GM23338 (cell line): ENCODE results near the gene POGZ. TPM values are rescaled to one million over a fixed set of nuclear protein-coding genes. Genes with fewer than 3 reads are reported as not detected.

Source experiments
- EZH2 ChIP-seq: fragments of 200-600 bp; sonication (generic); IDR thresholded peaks from one replicate; pipeline ENCODE4 v1.8.0; 2017; ENCODE audit warnings: antibody characterized with exemption, mild to moderate bottlenecking, low read depth; ENCODE audit not compliant: unreplicated experiment
- EZH2phosphoT487 ChIP-seq: fragments of 200-600 bp; sonication (generic); IDR thresholded peaks from one replicate; pipeline ENCODE4 v1.8.1; 2018; ENCODE audit warnings: antibody characterized with exemption; ENCODE audit not compliant: unreplicated experiment
- JUNB ChIP-seq: IDR thresholded peaks from one replicate; pipeline ENCODE4 v1.6.1; 2016; ENCODE audit warnings: antibody characterized with exemption; ENCODE audit not compliant: unreplicated experiment
- NANOG ChIP-seq: IDR thresholded peaks from 2 replicates; pipeline ENCODE4 v1.6.1; 2016; ENCODE audit warnings: antibody characterized with exemption, borderline replicate concordance
- REST ChIP-seq: IDR thresholded peaks from one replicate; pipeline ENCODE4 v1.6.1; 2018; ENCODE audit warnings: antibody characterized with exemption; ENCODE audit not compliant: unreplicated experiment
- STAT1 ChIP-seq: IDR thresholded peaks from one replicate; pipeline ENCODE4 v1.6.1; 2016; ENCODE audit warnings: antibody characterized with exemption; ENCODE audit not compliant: unreplicated experiment
- polyA plus RNA-seq: library from polyadenylated mRNA; unstranded; fragments of >200 nt; fragmentation: Nextera tagmentation; extraction: Ambion mirVana; gene quantifications from 2 replicates; pipeline ENCODE4 v1.2.1, GENCODE V29; 2016
- total RNA-seq: library from RNA; depleted of rRNA; stranded (reverse); fragments of >200 nt; shearing (Covaris generic); gene quantifications from 2 replicates; pipeline ENCODE4 v1.2.3, GENCODE V29; 2014
- TF ChIP-seq, protein P1 (sequence below): fragments of 250-450 bp; sonication (Bioruptor Pico); IDR thresholded peaks from 2 replicates; pipeline ENCODE4 v1.5.0; 2020; ENCODE audit warnings: mild to moderate bottlenecking, moderate library complexity

Gene POGZ
- total and polyA plus RNA-seq, 2 experiments from 2014 or later = 47.0 to 72.5 TPM

GRCh38 chr1:151486557-151486956, 27.3 kb upstream of the POGZ start (continued):
- TF ChIP-seq, protein P1, sequence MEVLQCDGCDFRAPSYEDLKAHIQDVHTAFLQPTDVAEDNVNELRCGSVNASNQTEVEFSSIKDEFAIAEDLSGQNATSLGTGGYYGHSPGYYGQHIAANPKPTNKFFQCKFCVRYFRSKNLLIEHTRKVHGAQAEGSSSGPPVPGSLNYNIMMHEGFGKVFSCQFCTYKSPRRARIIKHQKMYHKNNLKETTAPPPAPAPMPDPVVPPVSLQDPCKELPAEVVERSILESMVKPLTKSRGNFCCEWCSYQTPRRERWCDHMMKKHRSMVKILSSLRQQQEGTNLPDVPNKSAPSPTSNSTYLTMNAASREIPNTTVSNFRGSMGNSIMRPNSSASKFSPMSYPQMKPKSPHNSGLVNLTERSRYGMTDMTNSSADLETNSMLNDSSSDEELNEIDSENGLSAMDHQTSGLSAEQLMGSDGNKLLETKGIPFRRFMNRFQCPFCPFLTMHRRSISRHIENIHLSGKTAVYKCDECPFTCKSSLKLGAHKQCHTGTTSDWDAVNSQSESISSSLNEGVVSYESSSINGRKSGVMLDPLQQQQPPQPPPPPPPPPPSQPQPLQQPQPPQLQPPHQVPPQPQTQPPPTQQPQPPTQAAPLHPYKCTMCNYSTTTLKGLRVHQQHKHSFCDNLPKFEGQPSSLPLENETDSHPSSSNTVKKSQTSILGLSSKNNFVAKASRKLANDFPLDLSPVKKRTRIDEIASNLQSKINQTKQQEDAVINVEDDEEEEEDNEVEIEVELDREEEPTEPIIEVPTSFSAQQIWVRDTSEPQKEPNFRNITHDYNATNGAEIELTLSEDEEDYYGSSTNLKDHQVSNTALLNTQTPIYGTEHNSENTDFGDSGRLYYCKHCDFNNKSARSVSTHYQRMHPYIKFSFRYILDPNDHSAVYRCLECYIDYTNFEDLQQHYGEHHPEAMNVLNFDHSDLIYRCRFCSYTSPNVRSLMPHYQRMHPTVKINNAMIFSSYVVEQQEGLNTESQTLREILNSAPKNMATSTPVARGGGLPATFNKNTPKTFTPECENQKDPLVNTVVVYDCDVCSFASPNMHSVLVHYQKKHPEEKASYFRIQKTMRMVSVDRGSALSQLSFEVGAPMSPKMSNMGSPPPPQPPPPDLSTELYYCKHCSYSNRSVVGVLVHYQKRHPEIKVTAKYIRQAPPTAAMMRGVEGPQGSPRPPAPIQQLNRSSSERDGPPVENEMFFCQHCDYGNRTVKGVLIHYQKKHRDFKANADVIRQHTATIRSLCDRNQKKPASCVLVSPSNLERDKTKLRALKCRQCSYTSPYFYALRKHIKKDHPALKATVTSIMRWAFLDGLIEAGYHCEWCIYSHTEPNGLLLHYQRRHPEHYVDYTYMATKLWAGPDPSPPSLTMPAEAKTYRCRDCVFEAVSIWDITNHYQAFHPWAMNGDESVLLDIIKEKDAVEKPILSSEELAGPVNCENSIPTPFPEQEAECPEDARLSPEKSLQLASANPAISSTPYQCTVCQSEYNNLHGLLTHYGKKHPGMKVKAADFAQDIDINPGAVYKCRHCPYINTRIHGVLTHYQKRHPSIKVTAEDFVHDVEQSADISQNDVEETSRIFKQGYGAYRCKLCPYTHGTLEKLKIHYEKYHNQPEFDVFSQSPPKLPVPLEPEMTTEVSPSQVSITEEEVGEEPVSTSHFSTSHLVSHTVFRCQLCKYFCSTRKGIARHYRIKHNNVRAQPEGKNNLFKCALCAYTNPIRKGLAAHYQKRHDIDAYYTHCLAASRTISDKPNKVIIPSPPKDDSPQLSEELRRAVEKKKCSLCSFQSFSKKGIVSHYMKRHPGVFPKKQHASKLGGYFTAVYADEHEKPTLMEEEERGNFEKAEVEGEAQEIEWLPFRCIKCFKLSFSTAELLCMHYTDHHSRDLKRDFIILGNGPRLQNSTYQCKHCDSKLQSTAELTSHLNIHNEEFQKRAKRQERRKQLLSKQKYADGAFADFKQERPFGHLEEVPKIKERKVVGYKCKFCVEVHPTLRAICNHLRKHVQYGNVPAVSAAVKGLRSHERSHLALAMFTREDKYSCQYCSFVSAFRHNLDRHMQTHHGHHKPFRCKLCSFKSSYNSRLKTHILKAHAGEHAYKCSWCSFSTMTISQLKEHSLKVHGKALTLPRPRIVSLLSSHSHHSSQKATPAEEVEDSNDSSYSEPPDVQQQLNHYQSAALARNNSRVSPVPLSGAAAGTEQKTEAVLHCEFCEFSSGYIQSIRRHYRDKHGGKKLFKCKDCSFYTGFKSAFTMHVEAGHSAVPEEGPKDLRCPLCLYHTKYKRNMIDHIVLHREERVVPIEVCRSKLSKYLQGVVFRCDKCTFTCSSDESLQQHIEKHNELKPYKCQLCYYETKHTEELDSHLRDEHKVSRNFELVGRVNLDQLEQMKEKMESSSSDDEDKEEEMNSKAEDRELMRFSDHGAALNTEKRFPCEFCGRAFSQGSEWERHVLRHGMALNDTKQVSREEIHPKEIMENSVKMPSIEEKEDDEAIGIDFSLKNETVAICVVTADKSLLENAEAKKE = no peak
- TF ChIP-seq JUNB (no peak), STAT1 (no peak), NANOG (no peak), REST (no peak), EZH2phosphoT487 (no peak), EZH2 (no peak)
